Loucy (cell line): ENCODE measurements around the gene GPR35.

Experiments
- EZH2phosphoT487 ChIP-seq: fragments of 200-600 bp; IDR thresholded peaks from 2 replicates; pipeline ENCODE4 v1.6.1; 2018; ENCODE audit warnings: antibody characterized with exemption, mild to moderate bottlenecking, moderate library complexity, borderline replicate concordance
- TF ChIP-seq, protein P1 (sequence below): fragments of 200-600 bp; sonication (generic); conservative IDR thresholded peaks from 2 replicates; pipeline ENCODE4 v1.5.1; 2014; ENCODE audit warnings: mild to moderate bottlenecking, antibody characterized with exemption, low read length

DNA sequence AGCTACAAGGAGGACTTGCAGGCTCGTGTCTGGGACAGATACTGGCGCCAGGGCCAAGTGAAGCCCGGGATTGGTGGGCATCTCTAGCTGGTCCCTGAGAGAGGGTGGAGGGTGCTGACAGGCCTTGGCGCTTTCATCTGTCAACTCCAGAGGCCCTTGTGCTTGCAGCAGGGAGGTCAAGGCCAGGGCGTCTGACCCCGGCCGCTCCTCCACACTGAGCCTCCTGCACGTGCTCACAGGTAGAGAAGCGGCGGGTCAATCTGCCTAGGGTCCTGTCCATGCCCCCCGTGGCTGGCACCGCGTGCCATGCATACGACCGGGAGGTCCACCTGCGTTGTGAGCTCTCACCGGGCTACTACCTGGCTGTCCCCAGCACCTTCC is 29.2 kb upstream of the GPR35 start:
- TF ChIP-seq, protein P1, sequence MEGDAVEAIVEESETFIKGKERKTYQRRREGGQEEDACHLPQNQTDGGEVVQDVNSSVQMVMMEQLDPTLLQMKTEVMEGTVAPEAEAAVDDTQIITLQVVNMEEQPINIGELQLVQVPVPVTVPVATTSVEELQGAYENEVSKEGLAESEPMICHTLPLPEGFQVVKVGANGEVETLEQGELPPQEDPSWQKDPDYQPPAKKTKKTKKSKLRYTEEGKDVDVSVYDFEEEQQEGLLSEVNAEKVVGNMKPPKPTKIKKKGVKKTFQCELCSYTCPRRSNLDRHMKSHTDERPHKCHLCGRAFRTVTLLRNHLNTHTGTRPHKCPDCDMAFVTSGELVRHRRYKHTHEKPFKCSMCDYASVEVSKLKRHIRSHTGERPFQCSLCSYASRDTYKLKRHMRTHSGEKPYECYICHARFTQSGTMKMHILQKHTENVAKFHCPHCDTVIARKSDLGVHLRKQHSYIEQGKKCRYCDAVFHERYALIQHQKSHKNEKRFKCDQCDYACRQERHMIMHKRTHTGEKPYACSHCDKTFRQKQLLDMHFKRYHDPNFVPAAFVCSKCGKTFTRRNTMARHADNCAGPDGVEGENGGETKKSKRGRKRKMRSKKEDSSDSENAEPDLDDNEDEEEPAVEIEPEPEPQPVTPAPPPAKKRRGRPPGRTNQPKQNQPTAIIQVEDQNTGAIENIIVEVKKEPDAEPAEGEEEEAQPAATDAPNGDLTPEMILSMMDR: no peak
- no peak for TF ChIP-seq EZH2phosphoT487
